Tibial artery (tissue), 4 donors: ENCODE data around the gene SLC38A7.
A peak's percentile ranks its signal among the peaks of the same experiment; 100 is the strongest.

Experiments used
- DNase-seq, 2 donors: peaks; one replicate each; pipeline ENCODE4 v3.0.0-alpha.2; 2019
- H3K27ac ChIP-seq, 2 donors: fragments of 200-600 bp; sonication (generic) in 1 of 2; 1 replicate in 1 of 2; 2 replicates in 1 of 2; pipeline ENCODE4 v1.5.1; 2018 to 2019; ENCODE audit warnings: mild to moderate bottlenecking in 1 of 2
- H3K27me3 ChIP-seq, 2 donors: fragments of 200-600 bp; sonication (generic) in 1 of 2; one replicate each; pipeline versions ENCODE4 v1.5.1 to v1.6.0; 2016 to 2019
- H3K36me3 ChIP-seq, 3 donors: fragments of 200-600 bp; sonication (generic) in 2 of 3; one replicate each; pipeline ENCODE4 v1.5.1; 2016 to 2019; ENCODE audit warnings: mild to moderate bottlenecking in 2 of 3
- H3K4me1 ChIP-seq, 4 donors: fragments of 200-600 bp; sonication (generic) in 2 of 4; 1 replicate in 3 of 4; 2 replicates in 1 of 4; pipeline ENCODE4 v1.5.1; 2016 to 2019
- H3K4me3 ChIP-seq, 2 donors: fragments of 200-600 bp; sonication (generic) in 1 of 2; 1 replicate in 1 of 2; 2 replicates in 1 of 2; pipeline ENCODE4 v1.5.1; 2018 to 2019; ENCODE audit warnings: mild to moderate bottlenecking in 2 of 2
- H3K9me3 ChIP-seq, 3 donors: fragments of 200-600 bp; sonication (generic) in 1 of 3; one replicate each; pipeline ENCODE4 v1.5.1; 2016 to 2019
- CTCF ChIP-seq, 2 experiments: fragments of 200-600 bp in 1 of 2; fragments of 450-650 bp in 1 of 2; IDR thresholded peaks; one replicate each; pipeline ENCODE4 v1.5.1; 2017 to 2019; ENCODE audit warnings: antibody characterized with exemption in 2 of 2, mild to moderate bottlenecking in 1 of 2, moderate library complexity in 1 of 2
- intact Hi-C: fragments of 100-400 bp; cut with DNase I; formaldehyde crosslinking; loops from one replicate; pipeline ENCODE4 v1.15.0; 2023; ENCODE audit warnings: low total_unique reads

SLC38A7 gene

GRCh38 chr16:58685084-58685449, 497 bp upstream of the SLC38A7 start:
- intact Hi-C loops: no loop called here
- DNase-seq: no peak
- Histone ChIP-seq H3K27me3 (no peaks in the 10 kb centered on the region), H3K4me3 (peak overlapping the region; percentile 69 to 81), H3K4me1 (peaks cover 0 to 17% (median 8%) of the 10 kb centered on the region in 4 donors), H3K9me3 (no peaks in the 10 kb centered on the region), H3K27ac (peak overlapping the region; percentile 70 to 73), H3K36me3 (no peaks in the 10 kb centered on the region)
- TF ChIP-seq CTCF (IDR thresholded peaks at IDR 0.05): no peak

- intact Hi-C loops: no loop called here
- H3K27ac ChIP-seq: peak overlapping the region; percentile 70 to 73
- no peak for TF ChIP-seq CTCF (IDR thresholded peaks at IDR 0.05)
- H3K36me3 ChIP-seq: peaks cover 0 to 7% (median 0%) of the 10 kb centered on the region in 3 donors
- H3K9me3 ChIP-seq: no peaks in the 10 kb centered on the region
- no peak for DNase-seq
- no peaks in the 10 kb centered on the region for H3K27me3 ChIP-seq
- peaks cover 0 to 17% (median 8%) of the 10 kb centered on the region in 4 donors for H3K4me1 ChIP-seq
- peak overlapping the region; percentile 69 to 81 for H3K4me3 ChIP-seq
These were observed 593 bp downstream of the SLC38A7 start for GRCh38 chr16:58684001-58684353.

GRCh38 chr16:58679763-58680162, 4.8 kb downstream of the SLC38A7 start:
- Histone ChIP-seq H3K36me3 (peaks cover 0 to 38% (median 26%) of the 10 kb centered on the region in 3 donors), H3K27me3 (no peaks in the 10 kb centered on the region), H3K4me3 (no peak overlapping the region), H3K27ac (no peak overlapping the region), H3K9me3 (no peaks in the 10 kb centered on the region), H3K4me1 (peaks cover 0 to 13% (median 7%) of the 10 kb centered on the region in 4 donors)
- TF ChIP-seq CTCF (IDR thresholded peaks at IDR 0.05): no peak
- intact Hi-C loops: no loop called here
- DNase-seq: peak in 1 of 2 donors; percentile 15

GRCh38 chr16:58678716-58679115, 5.9 kb downstream of the SLC38A7 start:
- no peak for DNase-seq
- peaks cover 0 to 6% (median 3%) of the 10 kb centered on the region in 4 donors for H3K4me1 ChIP-seq
- intact Hi-C loops: no loop called here
- no peaks in the 10 kb centered on the region for H3K27me3 ChIP-seq
- TF ChIP-seq CTCF (IDR thresholded peaks at IDR 0.05): peak; percentile 33 to 42
- peaks cover 0 to 49% (median 26%) of the 10 kb centered on the region in 3 donors for H3K36me3 ChIP-seq
- H3K27ac ChIP-seq: no peak overlapping the region
- no peak overlapping the region for H3K4me3 ChIP-seq
- no peaks in the 10 kb centered on the region for H3K9me3 ChIP-seq

GRCh38 chr16:58678269-58678668, 6.3 kb downstream of the SLC38A7 start:
- intact Hi-C loops: no loop called here
- no peaks in the 10 kb centered on the region for H3K27me3 ChIP-seq
- no peak for DNase-seq
- no peak for TF ChIP-seq CTCF (IDR thresholded peaks at IDR 0.05)
- H3K9me3 ChIP-seq: no peaks in the 10 kb centered on the region
- H3K27ac ChIP-seq: no peak overlapping the region
- H3K4me1 ChIP-seq: peaks cover 0 to 2% (median under 1%) of the 10 kb centered on the region in 4 donors
- peaks cover 0 to 53% (median 26%) of the 10 kb centered on the region in 3 donors for H3K36me3 ChIP-seq
- H3K4me3 ChIP-seq: no peak overlapping the region
